Measurements from ENCODE around the gene NELL2.
"Not testable (repeated sequence)": the region's sequence is repeated elsewhere in the genome, so short reads cannot be mapped to it uniquely, and the experiment has no call there.

The NELL2 gene

DNA sequence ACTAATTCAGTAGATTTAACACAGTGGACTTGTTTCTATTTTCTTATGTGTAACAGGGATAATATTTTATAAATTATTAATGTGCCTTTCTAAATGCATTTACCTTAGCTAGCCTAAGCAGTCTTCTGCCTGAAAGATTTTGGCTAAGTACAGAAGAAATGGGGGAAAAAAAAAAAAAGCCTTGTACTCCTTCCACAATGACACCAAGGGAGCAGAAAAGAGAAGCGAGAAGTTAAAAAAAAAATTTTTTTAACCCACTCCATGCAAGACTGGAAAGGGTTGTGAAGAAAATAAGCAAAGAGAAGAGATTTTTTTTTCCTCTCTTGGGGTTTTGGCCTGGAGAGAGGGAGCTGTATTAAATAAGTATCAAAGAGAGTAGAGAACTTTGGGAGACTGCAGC, 28.7 kb downstream of the NELL2 start:
- no peak for DNase-seq

DNA sequence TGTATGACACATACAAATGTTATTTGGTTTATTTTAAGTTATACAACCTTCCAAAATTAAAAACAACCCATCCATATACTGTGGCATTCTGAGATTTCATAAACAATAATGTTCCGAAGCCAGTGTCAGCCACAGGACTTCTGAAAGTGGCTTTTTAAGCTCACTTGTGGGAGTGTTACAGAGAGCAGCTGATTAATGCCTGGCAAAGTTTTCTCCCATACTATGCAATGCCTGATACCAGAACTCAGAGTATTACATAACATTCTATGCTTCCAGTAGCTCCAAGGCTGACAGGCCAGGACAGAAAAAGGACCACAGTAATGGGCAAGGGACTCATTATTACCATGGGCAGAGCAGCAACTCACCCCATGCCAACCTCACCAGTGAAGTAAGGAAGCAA, 29.3 kb downstream of the NELL2 start:
- DNase-seq = no peak

DNA sequence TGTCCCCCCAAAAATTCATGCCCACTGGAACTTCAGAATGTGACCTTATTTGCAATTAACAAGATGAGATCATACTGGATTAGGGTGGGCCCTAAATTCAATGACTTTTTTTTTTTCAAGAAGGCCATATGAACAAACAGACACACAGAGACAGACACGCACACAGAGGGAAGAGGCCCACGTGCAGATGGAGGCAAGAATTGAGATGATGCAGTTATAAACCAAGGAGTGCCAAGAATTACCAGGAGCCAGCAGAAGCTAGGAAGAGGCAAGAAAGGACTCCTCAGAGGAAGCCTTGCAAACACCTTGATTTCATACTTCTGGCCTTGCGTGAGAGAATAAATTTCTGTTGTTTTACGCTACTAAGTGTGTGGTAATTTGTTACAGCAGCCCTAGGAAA, 33.4 kb downstream of the NELL2 start:
- no peak for DNase-seq

DNA sequence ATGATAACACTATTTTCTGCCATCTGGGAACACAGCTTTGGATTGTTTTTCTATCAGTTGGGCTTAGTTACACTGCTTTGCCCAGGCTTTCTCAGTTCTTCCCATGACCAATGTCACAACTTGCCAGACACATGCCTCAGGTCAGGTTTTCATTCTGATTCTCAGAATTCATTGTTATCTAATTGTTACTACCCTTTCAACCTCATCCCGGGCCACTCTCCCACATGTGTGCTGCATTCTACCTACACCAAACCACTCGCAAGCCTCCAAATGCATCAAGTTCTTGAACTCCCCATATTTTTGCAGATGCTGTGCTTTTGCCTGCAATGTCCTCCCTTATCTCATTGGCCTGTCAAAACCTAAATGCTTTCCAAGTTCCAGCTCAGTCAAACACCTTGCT, 36.3 kb downstream of the NELL2 start:
- DNase-seq = no peak

DNA sequence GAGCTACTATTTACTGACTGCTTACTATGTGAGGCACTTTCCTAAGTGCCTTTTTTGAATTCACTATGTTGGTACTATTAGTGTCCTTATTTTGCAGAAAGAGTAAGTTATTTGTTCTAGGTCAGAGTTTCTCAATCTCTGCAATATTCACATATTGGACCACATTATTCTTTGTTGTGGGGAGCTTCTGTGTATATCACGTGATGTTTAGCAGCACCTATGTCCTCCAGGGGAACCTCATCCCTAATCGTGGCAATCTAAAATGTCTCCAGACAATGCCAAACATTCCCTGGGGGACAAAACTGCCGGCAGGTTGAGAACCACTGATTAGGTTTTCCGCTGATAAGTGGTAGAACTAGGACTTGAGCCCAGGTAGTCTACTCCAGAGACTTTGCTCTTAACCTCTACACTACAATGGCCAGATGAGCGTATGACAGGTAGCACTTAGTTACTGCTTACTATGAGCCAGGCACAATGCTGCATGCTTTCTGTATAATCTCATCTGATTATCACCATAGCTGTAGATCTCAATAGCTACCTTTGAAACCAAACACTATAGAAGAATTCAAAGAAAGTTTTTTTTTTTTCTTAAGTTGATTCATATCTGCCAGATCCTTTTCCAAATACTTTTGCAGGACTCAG, 38.9 kb downstream of the NELL2 start:
- no peak for DNase-seq

DNA sequence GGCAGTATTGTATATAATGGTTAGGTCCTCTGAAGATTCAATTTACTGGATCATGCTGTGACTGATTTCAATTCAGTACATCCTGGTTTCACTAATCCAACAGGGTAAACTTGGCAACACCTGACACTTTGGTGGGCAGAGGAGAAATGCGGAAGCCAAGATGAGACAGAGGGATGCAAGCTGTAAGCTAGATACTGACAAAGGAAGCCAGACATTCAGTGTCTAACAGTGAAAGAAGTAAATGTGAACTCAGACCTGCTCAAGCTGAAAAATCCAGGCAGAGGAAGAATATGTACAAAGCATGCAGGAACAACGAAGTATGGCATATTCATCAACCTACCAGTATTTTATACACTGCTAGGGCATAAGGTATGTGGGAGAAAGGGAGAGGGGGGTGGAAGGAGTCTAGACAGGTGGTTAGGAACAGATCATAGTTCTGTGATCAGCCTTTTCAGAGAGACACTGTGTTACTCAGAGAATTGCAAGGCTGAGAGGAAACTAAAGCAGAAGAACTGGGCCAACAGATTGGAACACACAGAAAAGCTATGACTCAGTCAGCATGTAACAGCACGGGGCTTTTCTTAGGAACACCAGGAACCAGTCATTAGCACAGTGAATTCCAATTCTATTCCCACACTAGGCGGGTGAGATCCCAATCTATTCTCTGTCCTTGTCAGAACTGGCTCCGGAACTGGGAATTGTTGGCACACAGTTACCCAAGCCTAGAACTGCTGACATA, 40.3 kb downstream of the NELL2 start:
- DNase-seq = no peak

DNA sequence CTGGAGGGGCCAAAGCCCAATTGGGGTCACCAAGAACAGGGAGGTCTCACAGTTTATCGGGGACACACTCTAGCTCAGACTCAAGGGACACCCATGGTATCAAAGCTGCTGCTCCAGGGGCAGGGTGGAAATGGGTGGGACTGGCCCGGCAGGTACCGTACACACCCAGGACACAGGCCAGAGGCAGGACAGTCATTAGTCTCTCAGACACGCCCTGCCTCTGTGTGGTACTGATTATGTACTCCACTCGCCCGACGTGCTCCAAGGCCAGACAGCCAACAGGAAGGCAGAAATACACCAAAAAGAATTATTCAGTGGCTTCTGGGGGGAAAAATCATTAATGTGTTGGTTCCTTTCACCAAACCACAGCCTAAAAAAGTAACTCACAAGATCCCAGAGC, 41.1 kb downstream of the NELL2 start:
- DNase-seq = not testable (repeated sequence)

DNA sequence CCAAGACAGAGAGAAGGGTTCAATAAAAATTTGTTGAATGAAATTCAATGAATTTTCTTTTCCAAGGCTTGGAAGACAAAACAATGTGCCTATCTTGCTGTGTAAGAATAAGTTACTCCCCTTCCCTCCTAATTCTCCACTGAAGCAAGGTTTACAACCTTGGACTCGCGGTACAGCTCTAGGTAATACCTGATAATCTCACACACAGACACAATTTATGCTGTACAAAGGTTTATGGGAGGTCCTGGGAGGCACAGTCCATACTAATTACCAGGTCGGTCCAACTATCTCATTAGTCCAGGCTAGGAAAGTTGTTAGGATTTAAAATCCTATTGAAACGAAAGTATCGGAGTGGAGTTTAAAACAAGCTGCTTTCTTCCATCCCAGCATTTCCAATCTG, 42.6 kb downstream of the NELL2 start:
- DNase-seq = no peak

DNA sequence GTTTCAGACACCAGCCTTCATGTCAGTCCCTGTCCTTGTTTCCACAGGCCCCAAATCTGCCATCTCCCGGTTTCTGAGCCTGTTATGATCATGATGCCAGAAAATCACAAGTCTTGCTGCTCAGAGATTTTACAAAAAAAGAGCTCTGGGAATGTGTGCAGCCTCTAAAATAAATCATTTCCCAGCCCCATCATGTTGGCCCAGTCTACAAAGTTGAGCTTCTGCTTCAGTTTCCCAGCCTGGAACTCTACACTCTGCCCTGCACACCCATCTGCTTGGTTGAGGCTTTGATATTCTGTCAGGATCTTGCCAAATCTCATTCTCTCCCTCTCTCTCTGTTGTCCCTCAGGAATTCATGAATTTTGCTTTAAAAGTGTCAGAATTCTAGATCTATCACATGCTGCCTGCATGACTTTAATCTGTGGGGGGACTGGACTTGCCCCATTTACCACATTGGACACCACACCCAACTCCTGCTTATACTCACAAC, 45.5 kb downstream of the NELL2 start:
- DNase-seq = no peak

DNA sequence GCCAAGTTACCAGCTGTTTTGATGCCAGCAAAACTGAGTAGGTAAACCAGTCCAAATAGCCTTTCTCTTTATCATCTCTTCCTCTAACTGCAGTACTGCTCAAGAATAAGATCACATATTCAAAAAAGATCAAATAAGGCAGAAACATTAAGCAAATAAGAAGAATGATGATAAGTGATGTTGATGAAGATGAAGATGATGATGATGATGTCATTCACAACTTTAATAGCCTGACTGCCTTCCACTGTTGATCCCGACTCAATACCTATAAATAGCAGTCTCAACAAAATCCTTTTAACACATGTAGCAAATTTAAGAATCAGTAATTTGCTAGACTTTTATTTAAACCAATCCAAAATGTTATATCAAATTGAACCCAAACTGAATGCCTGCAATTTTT, 47.1 kb downstream of the NELL2 start:
- no peak for DNase-seq

DNA sequence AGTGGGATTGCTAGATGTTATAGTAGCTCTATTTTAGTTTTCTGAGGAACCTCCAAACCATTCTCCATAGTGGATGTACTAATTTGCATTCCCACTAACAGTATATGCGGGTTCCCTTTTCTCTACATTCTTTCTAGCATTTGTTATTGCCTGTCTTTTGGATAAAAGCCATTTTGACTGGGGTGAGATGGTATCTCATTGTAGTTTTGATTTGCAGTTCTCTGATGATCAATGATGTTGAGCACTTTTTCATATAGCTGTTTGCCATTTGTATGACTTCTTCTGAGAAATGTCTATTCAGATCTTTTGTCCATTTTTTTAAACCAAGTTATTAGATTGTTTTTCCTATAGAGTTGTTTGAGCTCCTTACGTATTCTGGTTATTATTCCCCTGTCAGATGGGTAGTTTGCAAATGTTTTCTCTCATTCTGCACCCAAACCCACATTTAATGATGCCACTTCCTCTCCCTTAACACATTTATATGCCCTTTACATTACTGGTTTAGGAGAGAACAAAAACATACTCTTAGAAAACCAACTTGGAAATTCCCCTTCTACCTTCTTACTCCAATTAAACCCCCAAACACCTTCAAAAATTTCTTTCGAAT, 48.2 kb downstream of the NELL2 start:
- no peak for DNase-seq

DNA sequence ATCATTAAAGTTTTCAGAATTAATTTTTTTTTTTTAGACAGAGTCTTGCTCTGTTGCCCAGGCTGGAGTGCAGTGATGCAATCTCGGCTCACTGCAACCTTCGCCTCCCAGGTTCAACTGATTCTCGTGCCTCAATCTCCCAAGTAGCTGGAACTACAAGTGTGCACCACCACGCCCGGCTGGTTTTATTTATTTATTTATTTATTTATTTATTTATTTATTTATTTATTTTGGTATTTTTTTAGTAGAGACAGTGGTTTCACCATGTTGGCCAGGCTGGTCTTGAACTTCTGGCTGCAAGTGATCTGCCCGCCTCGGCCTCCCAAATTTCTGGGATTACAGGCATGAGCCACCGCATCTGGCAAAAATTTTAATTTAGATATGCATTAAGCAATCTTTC, 54.4 kb downstream of the NELL2 start:
- not testable (repeated sequence) for DNase-seq

DNA sequence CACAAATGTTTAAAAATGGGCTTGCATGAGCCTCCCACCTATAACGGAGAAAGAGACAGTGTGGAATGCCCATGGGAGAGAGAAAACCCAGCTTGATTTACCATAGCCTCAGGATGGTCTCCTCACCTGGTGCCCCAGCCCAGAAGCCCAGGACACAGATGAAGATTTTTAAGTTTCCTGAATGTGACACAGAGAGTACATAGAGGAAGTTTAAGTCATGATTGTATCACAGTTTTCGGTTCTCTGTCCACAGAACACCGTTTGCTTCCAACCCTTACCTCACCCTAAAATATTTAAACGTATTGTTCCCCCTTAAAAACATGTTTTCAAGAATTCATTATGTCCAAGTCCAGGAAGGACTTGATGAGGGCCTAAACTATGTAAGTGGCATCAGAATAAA, 56.2 kb downstream of the NELL2 start:
- no peak for DNase-seq

DNA sequence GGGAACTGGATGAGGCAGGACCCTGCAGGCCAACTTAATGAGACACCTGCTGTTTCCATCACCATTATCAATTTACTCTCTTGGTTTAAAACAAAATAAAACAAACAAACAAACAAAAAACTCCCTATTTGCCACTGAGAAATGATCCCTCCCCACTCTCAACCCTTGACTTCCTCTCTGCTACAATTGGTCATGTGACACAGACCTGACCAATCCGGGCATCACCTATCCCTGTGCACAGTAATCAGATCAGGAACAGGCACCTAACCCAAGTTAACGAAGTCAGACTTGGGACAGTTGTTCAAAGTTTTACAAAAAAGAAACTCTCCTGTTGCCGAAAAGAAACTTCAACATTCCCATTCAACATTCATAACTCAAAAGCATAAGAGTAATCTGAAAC, 58.4 kb downstream of the NELL2 start:
- no peak for DNase-seq

DNA sequence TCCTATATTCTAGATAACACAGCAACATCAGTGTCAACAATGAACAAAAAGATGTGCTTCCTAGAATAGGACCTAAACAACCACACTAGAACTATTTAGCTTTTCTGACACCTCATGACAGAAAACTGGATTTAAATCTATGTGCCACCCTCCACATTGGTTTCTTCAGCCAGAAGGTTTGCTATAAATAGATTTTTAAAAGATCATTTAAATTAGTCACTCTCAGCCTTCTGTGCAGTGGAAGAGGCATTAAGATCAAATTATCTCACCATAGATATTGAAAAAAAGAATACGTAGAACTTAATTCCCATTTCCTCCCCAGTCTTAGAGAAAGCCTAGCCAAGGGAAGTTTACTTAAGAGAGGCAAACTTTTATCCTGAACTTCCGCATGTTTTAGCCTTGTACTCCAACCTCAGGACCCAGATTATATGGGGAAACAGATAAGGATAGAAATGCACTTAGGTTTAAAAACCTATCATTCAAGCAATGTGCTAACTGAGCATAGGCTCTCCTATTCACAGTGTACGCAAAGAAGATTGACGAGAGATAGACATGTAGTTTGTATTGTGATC, 59.6 kb downstream of the NELL2 start:
- no peak for DNase-seq

DNA sequence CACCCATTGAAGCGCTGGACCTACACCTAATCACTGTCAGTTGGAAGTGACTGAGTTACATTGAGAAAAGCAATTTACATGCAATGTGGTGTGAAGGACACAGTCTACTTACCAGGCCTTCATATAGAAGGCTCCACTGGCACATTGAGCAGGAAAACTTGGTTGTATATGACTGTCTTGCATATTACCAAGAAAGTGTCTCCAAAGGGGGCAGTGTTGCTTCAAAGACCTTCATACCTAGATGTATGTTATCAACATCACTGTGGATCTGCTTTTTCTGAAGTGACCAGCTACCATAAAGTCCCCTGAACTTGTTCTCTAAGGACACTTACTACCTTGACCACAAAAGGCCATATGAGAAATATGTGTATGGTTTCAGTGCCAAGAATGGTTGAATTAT, 64.1 kb downstream of the NELL2 start:
- no peak for DNase-seq

DNA sequence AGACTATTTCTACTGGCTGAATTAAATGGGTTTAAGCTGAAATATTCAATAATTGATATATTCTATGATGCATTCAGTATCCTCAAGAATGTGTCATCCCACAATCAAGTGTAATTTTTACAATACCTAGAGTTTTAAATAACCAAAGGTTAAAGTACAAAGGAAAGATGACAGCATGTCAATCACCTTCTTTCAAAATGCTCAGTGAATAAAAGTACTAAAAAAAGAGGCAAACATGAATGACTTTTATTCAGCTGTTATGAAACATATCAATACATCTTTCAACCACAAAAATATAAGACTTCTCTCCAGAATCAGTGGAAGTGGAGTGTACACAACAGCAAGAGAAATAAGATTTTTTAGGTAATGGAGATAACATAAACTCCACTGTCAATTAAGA, 72.0 kb downstream of the NELL2 start:
- DNase-seq = no peak

DNA sequence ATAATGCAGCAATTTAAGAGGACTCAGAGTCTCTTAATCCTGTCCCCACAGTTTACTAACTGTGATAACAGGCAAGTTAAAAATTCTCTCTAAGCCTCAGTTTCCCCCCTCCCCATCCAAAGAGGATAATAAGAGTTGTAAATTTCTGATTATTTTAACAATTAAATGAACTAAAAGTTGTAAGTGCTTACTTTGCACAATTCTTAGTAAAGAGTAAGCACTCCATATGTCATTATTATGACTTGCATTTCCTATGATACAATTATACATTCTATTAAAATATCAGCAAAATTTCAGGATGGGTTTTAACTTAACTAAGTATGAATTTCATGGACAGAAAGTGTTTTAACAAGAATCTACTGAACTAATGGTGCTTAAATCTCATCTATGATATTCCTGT, 80.1 kb downstream of the NELL2 start:
- no peak for DNase-seq

DNA sequence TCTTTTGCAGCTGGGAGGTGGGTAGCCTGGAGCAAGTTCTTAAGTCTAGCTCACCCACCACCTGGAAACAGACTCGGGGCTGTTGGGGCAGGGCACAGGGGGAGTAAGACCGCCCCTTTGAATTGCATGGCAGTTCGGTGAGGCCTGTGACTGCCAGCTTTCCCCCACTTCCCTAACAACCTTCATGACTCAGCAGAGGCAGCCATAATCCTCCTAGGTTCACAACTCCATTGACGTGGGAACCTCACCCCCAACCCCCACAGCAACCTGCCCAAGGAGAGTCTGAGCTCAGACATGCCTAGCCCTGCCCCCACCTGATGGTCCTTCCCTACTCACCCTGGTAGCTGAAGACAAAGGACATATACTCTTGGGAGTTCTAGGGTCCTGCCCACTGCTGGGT, 87.4 kb downstream of the NELL2 start:
- no peak for DNase-seq

DNA sequence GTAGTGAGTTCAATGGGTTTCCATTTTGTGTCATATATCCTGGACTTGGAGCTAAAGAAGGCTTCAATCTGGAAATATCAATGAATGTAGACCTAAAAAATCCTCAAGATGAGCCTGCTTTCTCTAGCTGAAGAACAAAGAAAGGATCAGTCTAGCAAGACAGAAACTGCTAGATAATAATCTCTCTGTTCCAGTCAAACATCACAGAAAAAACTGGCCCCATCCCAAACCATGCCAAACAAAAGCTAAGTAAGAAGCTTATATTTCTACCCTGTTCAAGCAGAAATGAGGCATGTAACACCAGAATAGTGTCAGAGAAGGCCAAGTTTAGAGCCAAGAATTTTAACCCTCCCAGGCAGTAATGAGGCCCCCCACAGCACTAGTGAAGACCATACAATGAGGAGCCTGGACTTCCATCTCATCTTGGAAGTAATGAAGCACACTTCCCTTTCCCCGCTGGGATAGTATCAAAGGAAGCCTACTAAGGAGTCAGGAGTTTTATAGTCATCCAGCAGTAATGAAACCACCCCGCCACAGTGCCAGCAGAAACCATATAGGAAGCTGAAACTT, 95.8 kb downstream of the NELL2 start:
- no peak for DNase-seq

DNA sequence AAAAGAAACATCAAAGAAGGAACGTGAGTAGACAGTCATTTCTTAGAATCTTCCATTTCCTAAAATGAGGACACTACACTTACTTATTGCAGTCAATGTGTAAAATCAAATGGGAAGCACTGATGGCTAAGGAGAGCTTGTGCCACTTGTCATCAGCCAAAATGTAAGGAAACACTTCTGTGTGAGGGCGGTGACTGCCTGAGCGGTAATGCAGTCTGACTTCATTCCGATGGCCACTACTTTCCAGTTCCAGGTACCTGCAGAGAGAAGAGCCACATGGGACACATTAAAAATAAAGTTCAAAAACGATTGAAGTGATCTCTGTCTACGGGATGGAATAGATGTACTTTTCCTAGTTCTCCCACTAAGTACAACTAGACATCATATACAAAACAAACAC, 96.3 kb downstream of the NELL2 start:
- no peak for DNase-seq

DNA sequence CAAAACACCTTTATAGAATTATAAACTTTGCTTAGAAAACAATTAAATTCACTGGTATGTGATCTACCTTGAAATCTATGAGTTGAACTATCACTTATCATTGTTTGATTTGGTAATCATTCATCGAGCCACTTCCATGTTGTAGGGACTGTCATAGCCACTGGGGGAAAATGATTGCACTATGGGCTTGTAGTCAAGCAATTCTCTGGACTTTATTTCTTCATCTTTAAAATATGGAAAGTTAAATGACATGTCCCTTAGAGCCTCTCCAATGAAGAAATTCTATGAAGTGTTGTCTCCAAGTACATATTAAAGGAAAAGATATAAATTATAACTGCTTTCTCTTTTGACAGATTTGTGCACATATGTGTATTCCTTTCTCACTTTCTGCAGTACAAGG, 97.3 kb downstream of the NELL2 start:
- DNase-seq = no peak

DNA sequence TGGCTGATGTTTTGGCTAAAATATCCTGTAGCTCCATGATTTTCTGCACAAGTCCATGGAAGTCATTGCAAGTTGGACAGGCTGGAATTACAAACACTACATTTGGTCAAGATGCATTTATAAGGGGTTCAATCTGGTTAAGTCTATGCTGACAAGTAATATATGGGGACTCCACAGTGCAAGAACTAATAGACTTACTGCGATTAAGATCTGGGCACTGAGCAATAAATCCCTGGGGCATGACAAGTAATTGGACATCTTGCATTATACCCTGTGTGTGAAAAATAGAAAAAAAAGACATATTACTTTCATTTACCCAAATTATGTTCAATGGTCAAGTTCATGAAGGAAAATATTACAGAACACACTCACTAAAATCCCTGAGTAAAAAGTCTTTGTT, 99.1 kb downstream of the NELL2 start:
- DNase-seq = no peak

DNA sequence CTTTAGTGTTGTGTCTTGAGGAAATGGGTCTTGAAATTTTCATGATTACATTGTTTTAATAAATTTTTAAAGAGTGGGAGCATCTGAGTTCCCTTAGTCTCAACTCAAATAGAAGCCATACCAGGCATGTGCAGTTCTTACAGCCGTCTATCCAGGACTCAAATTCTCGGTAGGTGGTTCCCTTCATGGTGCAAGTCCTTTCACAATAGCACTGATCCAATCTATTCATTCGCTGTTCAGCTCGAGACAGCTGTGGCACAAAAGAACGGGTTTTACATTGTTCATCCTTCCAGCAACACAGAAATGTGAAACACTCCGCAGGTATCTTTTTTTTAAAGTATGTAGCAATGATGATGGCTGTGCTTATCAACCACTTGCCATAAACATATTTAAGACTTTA, 100.2 kb downstream of the NELL2 start:
- DNase-seq = no peak

All from NCI-H1694 treated with DMSO at 0.1 percent for 48 hours (cell line).